ENCODE results near the gene REX1BD. TPM values are rescaled to one million over a fixed set of nuclear protein-coding genes. Genes with fewer than 3 reads are reported as not detected.

REX1BD gene
- total and polyA plus RNA-seq, 10 of the 15 experiments (the other 5 are each of a cell fraction or from before 2014, with no cell fraction given): 1.1 to 101 (median 35.0) TPM

GRCh38 chr19:18612051-18612771, 23.6 kb downstream of the REX1BD start:
- H4K20me1 ChIP-seq (ENCODE audit: control insufficient read depth, insufficient read depth): peaks cover 2% of the 10 kb centered on the region; the same call in 1 of the 2 replicates
- 7% methylated on average over 27 of the region's 30 CpGs for WGBS (ENCODE audit: insufficient coverage, insufficient replicate concordance, low lambda C conversion rate, missing lambda C conversion rate)
- ChIA-PET CTCF (no interaction called here), RAD21 (ENCODE audit: unreplicated experiment) (no interaction called here), SMC1A (ENCODE audit: uncharacterized antibody, unreplicated experiment) (interaction anchor here (0.6 kb wide), 1 partner anchor 127 kb away, joined by 3 read pairs; no protein-coding TSS in a partner anchor), POLR2A (no interaction called here)
- DNase-seq (ENCODE audit: low read depth, low spot score) (no peak), FAIRE-seq (no peak), ATAC-seq (no peak)
- intact Hi-C loops (cut with micrococcal nuclease; ENCODE audit: unreplicated experiment) (no loop called here), in situ Hi-C loops (cut with MboI) (no loop called here)
- TF ChIP-seq HDGF (IDR thresholded peaks at IDR 0.05): no peak
- no peak for TF ChIP-seq BCL3 (IDR thresholded peaks at IDR 0.05; ENCODE audit: borderline replicate concordance, insufficient read depth, low read depth, low read length, poor library complexity, severe bottlenecking)
- TF ChIP-seq CHD2 (IDR thresholded peaks at IDR 0.05; ENCODE audit: borderline replicate concordance, low read depth, low read length): no peak
- TF ChIP-seq RUNX3 (IDR thresholded peaks at IDR 0.05; ENCODE audit: low read length): no peak
- TF ChIP-seq SRF (IDR thresholded peaks at IDR 0.05; ENCODE audit: low read depth in 2 of 2, low read length in 2 of 2): no peak
- no peak for TF ChIP-seq TARDBP (IDR thresholded peaks at IDR 0.05; ENCODE audit: borderline replicate concordance)
- TF ChIP-seq SMC3 (IDR thresholded peaks at IDR 0.05; ENCODE audit: borderline replicate concordance, low read length): no peak
- TF ChIP-seq HSF1 (IDR thresholded peaks at IDR 0.05; ENCODE audit: low read depth, low read length): no peak
- TF ChIP-seq PBX3 (IDR thresholded peaks at IDR 0.05; ENCODE audit: insufficient replicate concordance, low read depth, low read length): no peak
- TF ChIP-seq SREBF1 (IDR thresholded peaks at IDR 0.05; ENCODE audit: low read length): no peak
- no peak for TF ChIP-seq ZNF274 (IDR thresholded peaks at IDR 0.05; ENCODE audit: insufficient read depth, insufficient read length)
- no peak for TF ChIP-seq ETV6 (conservative IDR thresholded peaks at IDR 0.05 in 1 of 2, IDR thresholded peaks at IDR 0.05 in 1 of 2; ENCODE audit: borderline replicate concordance in 1 of 2, low read depth in 1 of 2)
- no peak for TF ChIP-seq BHLHE40 (IDR thresholded peaks at IDR 0.05; ENCODE audit: borderline replicate concordance in 1 of 2, low read depth in 2 of 2, low read length in 1 of 2)
- TF ChIP-seq ZNF622 (IDR thresholded peaks at IDR 0.05): no peak
- H3K27ac ChIP-seq (ENCODE audit: control insufficient read depth, insufficient read depth): no peak overlapping the region
- H3K27me3 ChIP-seq (replicated peaks in 1 of 2; ENCODE audit: control insufficient read depth in 2 of 2, insufficient read depth in 2 of 2, low read length in 1 of 2): peaks cover 25 to 27% of the 10 kb centered on the region in 2 experiments
- no peaks in the 10 kb centered on the region for H3K9me3 ChIP-seq (replicated peaks; ENCODE audit: control insufficient read depth, insufficient read depth, low read length)
- no peak overlapping the region for H3K9ac ChIP-seq (ENCODE audit: control insufficient read depth, insufficient read depth, low read length)
- H3K36me3 ChIP-seq (ENCODE audit: control insufficient read depth in 2 of 2, insufficient read depth in 2 of 2, low read length in 1 of 2): no peaks in the 10 kb centered on the region
- no peak overlapping the region for H3K4me3 ChIP-seq
- no TSS peak for BruUV-seq (replicated peaks)
- H2AFZ ChIP-seq (ENCODE audit: control insufficient read depth, low read depth, low read length): no peak overlapping the region
- no peak overlapping the region for H3K4me2 ChIP-seq (ENCODE audit: control insufficient read depth, insufficient read depth)
- no peaks in the 10 kb centered on the region for H3K79me2 ChIP-seq (ENCODE audit: control insufficient read depth, insufficient read depth, low read length)
- H3K4me1 ChIP-seq (ENCODE audit: control insufficient read depth, insufficient read depth, low read length): no peaks in the 10 kb centered on the region

All from GM12878 (cell line).